Upper lobe of left lung (tissue), 6 donors: ENCODE measurements around the gene MYBPC3. TPM values are rescaled to one million over a fixed set of nuclear protein-coding genes. Genes with fewer than 3 reads are reported as not detected.

Experiments used
- ATAC-seq, 2 donors: fragments of 200-7000 bp; cut with Tn5 transposase; one replicate each; pipeline ENCODE4 v1.9.1; 2022; ENCODE audit warnings: mild to moderate bottlenecking in 2 of 2, moderate library complexity in 2 of 2; ENCODE audit not compliant: low FRiP score in 2 of 2
- DNase-seq, 2 donors: peaks; one replicate each; pipeline ENCODE4 v3.0.0-alpha.2; 2019 to 2020
- H3K27ac ChIP-seq, 4 donors: fragments of 200-600 bp; sonication (generic); one replicate each; pipeline ENCODE4 v1.5.1; 2016 to 2019
- H3K27me3 ChIP-seq, 4 donors: fragments of 200-600 bp; sonication (generic); one replicate each; pipeline ENCODE4 v1.5.1; 2017 to 2019
- H3K36me3 ChIP-seq, 4 donors: fragments of 200-600 bp; sonication (generic); one replicate each; pipeline ENCODE4 v1.5.1; 2016 to 2019
- H3K4me1 ChIP-seq, 4 donors: fragments of 200-600 bp; sonication (generic); one replicate each; pipeline ENCODE4 v1.5.1; 2018 to 2019
- H3K4me3 ChIP-seq, 4 donors: fragments of 200-600 bp; sonication (generic); one replicate each; pipeline ENCODE4 v1.5.1; 2017 to 2019; ENCODE audit warnings: mild to moderate bottlenecking in 2 of 4, moderate library complexity in 1 of 4
- H3K9me3 ChIP-seq, 4 donors: fragments of 200-600 bp; sonication (generic); one replicate each; pipeline ENCODE4 v1.5.1; 2018 to 2019
- EP300 ChIP-seq, 4 donors: sonication (generic); formaldehyde crosslinking; IDR thresholded peaks; one replicate each; pipeline ENCODE4 v1.5.1; 2017; ENCODE audit warnings: antibody characterized with exemption in 4 of 4, control low read depth in 2 of 4
- POLR2A ChIP-seq, 4 donors: fragments of 450-650 bp; IDR thresholded peaks; one replicate each; pipeline ENCODE4 v1.5.1; 2016 to 2017; ENCODE audit warnings: antibody characterized with exemption in 4 of 4, mild to moderate bottlenecking in 2 of 4
- POLR2AphosphoS5 ChIP-seq, 2 donors: sonication (generic); formaldehyde crosslinking; IDR thresholded peaks; one replicate each; pipeline ENCODE4 v1.5.1; 2017; ENCODE audit warnings: antibody characterized with exemption in 2 of 2
- WGBS, 2 donors: methylation state at CpG; one replicate each; pipeline ENCODE4 v1.1.5; 2017 to 2018; 5-methylcytosine and 5-hydroxymethylcytosine counted together
- total RNA-seq, 6 donors: library from RNA; depleted of rRNA in 4 of 6; stranded (reverse); fragments of >200 nt in 4 of 6; gene quantifications; one replicate each; pipeline versions ENCODE4 v1.1.0 to v1.2.1, GENCODE V29; 2016 to 2021
- TF ChIP-seq, protein P1 (sequence below), 6 experiments: fragments of 450-650 bp in 4 of 6; fragments of 200-600 bp in 2 of 6; sonication (generic) in 2 of 6; IDR thresholded peaks; one replicate each; pipeline ENCODE4 v1.5.1; 2016 to 2019; ENCODE audit warnings: antibody characterized with exemption in 6 of 6
- donor health status: DM: no; HTN: no; CAD: no; lungs with moderate emphysema.
- donor health status: DM: no; HTN: yes; CAD: no; lungs with severe emphysema.

The MYBPC3 gene
- total RNA-seq, 6 donors from 2014 or later = 0.61 to 1.8 (median 1.0) TPM; not detected in 1

DNA sequence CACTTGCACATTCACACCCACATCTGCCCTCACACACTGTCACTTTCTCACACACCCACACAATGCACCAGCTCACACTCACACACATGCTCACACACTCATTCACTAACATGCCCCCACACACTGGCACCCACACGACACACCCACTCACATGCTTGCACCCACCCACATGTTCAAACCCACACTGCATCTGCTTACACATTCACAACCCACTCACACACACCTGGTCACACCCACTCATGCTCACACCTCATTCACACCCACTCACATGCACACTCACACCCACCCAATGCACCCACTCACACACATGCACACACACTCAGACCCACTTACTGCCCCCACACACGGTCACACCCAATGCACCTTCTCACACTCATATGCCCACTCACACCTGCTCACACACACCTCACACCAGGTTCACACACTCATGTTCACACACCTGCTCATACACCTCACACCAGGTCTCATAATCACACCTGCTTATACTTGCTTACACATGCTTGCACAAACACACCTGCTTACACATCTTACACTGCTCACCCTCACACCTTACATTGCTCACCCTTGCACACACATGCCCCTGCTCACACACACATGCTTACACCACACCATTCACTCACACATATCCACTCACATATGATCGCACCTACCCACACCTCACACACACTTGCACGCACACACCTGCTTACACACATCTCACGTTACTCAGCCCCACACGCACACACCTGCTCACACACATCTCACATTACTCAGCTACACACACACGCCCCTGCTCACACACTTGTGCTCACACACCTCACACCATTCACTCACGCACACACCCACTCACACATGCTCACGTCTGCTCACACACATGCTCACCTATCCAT is 3.9 kb upstream of the MYBPC3 start:
- Histone ChIP-seq H3K27me3 (no peaks in the 10 kb centered on the region), H3K4me3 (no peak overlapping the region), H3K27ac (no peak overlapping the region), H3K4me1 (peaks cover 3 to 11% (median 5%) of the 10 kb centered on the region in 4 donors), H3K36me3 (no peaks in the 10 kb centered on the region), H3K9me3 (no peaks in the 10 kb centered on the region)
- DNase-seq (no peak), ATAC-seq (no peak)
- no peak for TF ChIP-seq POLR2A (IDR thresholded peaks at IDR 0.05)
- TF ChIP-seq, protein P1, sequence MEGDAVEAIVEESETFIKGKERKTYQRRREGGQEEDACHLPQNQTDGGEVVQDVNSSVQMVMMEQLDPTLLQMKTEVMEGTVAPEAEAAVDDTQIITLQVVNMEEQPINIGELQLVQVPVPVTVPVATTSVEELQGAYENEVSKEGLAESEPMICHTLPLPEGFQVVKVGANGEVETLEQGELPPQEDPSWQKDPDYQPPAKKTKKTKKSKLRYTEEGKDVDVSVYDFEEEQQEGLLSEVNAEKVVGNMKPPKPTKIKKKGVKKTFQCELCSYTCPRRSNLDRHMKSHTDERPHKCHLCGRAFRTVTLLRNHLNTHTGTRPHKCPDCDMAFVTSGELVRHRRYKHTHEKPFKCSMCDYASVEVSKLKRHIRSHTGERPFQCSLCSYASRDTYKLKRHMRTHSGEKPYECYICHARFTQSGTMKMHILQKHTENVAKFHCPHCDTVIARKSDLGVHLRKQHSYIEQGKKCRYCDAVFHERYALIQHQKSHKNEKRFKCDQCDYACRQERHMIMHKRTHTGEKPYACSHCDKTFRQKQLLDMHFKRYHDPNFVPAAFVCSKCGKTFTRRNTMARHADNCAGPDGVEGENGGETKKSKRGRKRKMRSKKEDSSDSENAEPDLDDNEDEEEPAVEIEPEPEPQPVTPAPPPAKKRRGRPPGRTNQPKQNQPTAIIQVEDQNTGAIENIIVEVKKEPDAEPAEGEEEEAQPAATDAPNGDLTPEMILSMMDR (IDR thresholded peaks at IDR 0.05) = no peak
- no peak for TF ChIP-seq EP300 (IDR thresholded peaks at IDR 0.05)
- TF ChIP-seq POLR2AphosphoS5 (IDR thresholded peaks at IDR 0.05) = no peak
- 85 to 88% methylated on average over 9 of the region's 9 CpGs for WGBS, 2 donors

DNA sequence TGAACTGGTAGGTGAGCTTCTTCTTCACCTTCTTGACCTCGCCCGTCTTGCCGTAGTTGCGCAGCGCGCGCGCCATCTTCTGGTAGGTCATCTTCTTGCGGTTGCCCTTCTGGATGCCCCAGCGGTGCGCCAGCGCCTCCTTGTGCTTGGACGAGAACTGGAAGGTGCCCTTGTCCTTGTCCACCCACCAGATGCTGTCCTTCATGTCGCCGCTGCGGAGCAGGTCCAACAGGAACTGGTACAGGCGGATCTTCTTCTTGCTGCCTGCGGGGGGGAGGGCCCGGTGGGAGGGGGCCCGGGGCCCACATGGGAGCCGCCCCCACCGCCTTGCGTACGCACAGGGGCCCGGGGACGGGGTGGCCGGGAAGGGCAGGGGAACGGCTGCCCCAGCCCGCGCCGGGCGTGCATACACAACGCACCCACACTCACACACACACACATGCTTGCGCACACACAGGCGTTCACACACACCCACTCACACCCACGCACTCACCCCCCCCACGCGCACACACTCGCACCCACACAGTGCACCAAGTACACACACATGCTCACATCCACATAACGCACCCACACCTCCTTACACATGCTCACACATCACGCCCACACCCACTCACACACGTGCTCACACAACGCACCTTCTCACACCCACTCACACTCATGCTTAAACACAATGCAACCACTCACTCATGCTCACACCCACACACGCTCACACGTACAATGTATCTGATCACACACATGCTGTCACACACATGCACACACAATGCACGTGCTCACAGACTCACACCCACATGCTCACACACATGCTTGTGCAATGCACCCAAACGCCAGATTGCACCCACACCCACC is 3.0 kb upstream of the MYBPC3 start:
- no peaks in the 10 kb centered on the region for H3K9me3 ChIP-seq
- H3K27ac ChIP-seq = peak overlapping the region in 2 of 4 donors; percentile 31 to 81
- 33 to 50% methylated on average over 26 to 47 of the region's 47 CpGs for WGBS, 2 donors
- H3K4me3 ChIP-seq = peak overlapping the region; percentile 22 to 56 (median 46)
- no peaks in the 10 kb centered on the region for H3K36me3 ChIP-seq
- no peaks in the 10 kb centered on the region for H3K27me3 ChIP-seq
- peak; percentile 80 to 91 for ATAC-seq
- TF ChIP-seq, protein P1 (IDR thresholded peaks at IDR 0.05) = peak; percentile 82 to 97 (median 94)
- TF ChIP-seq EP300 (IDR thresholded peaks at IDR 0.05) = no peak
- no peak for TF ChIP-seq POLR2A (IDR thresholded peaks at IDR 0.05)
- TF ChIP-seq POLR2AphosphoS5 (IDR thresholded peaks at IDR 0.05) = peak; percentile 47 to 48
- H3K4me1 ChIP-seq = peaks cover 3 to 11% (median 5%) of the 10 kb centered on the region in 4 donors
- DNase-seq = peak; percentile 94

DNA sequence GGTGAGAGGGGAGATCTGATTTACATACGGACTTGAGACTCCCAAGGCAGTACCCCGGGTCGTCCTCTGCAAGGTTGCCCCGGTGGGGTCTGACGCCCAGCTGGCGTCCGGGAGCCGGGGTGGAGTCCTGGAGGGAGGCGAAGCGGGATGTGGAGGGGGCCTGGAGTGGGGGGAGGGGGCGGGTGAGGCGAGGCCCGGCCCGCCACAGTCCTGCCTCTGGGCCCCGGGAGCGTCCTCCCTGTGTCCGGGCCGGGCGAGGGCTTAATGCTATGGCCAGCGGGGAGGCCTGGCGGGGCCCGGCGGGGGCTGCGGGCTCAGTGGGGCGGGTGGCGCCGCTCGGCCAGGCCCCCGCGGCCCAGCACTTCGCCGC is 2.4 kb upstream of the MYBPC3 start:
- Histone ChIP-seq H3K4me3 (peak overlapping the region; percentile 22 to 56 (median 46)), H3K27me3 (no peaks in the 10 kb centered on the region), H3K9me3 (no peaks in the 10 kb centered on the region), H3K36me3 (no peaks in the 10 kb centered on the region), H3K4me1 (peaks cover 3 to 11% (median 5%) of the 10 kb centered on the region in 4 donors), H3K27ac (peak overlapping the region in 2 of 4 donors; percentile 31 to 81)
- WGBS, 2 donors = 30 to 50% methylated on average over 12 to 32 of the region's 32 CpGs
- DNase-seq (no peak), ATAC-seq (peak in 1 of 2 donors; percentile 50)
- TF ChIP-seq EP300 (IDR thresholded peaks at IDR 0.05) = no peak
- TF ChIP-seq POLR2A (IDR thresholded peaks at IDR 0.05) = no peak
- TF ChIP-seq, protein P1 (IDR thresholded peaks at IDR 0.05) = no peak
- no peak for TF ChIP-seq POLR2AphosphoS5 (IDR thresholded peaks at IDR 0.05)

DNA sequence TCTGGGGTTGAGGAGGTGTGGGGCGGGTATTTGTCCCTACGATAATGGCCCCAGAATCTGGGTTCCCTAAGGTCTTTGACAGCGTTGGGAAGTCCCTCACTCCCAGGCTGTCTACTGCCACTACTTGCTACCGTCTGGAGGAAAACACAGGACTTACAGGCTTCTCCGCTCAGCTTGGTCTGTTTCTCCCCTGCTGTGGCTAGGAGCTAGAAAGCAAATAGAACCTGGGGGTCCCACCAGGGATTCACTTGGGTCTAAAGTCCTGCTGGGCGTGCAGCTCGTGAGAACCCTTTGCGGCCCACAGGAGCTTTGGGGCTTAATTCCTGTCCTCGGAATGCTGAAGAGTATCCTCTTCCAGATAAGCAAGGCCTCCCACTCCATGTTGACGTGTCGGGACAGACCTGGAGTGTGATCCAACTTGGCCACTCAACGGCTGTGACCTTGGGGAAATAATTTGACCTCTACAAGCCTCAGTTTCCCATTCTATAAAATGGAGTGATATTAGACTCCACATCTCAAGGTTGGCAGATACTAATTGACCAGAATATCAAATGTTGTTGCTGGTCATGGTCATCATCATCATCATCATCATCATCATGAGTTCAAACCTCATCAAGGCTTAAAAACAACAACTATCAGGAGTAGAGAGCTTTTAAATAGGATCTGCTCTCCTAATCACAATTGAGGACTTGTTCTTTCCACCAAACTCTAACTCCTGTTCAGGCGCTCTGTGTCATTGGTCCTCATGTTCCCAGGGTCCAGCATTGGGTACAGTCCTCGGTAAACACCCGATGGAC is 1.7 kb upstream of the MYBPC3 start:
- ATAC-seq (no peak), DNase-seq (no peak)
- H3K27ac ChIP-seq = peak overlapping the region in 1 of 4 donors; percentile 81
- no peaks in the 10 kb centered on the region for H3K36me3 ChIP-seq
- 88% methylated on average over 14 to 15 of the region's 15 CpGs for WGBS, 2 donors
- no peak for TF ChIP-seq POLR2A (IDR thresholded peaks at IDR 0.05)
- TF ChIP-seq, protein P1 (IDR thresholded peaks at IDR 0.05) = no peak
- no peak for TF ChIP-seq EP300 (IDR thresholded peaks at IDR 0.05)
- no peak for TF ChIP-seq POLR2AphosphoS5 (IDR thresholded peaks at IDR 0.05)
- no peaks in the 10 kb centered on the region for H3K27me3 ChIP-seq
- no peak overlapping the region for H3K4me3 ChIP-seq
- peaks cover 3 to 11% (median 5%) of the 10 kb centered on the region in 4 donors for H3K4me1 ChIP-seq
- H3K9me3 ChIP-seq = no peaks in the 10 kb centered on the region
